ENCODE measurements around the gene RNF224.

The RNF224 gene

GRCh38 chr9:137215196-137215986 lies 11.9 kb upstream of the RNF224 start:
- no peak for DNase-seq (ENCODE audit: low read depth, low spot score)

GRCh38 chr9:137216188-137216965 lies 10.9 kb upstream of the RNF224 start:
- DNase-seq (ENCODE audit: low read depth, low spot score) = no peak

GRCh38 chr9:137217276-137218211 lies 9.8 kb upstream of the RNF224 start:
- DNase-seq (ENCODE audit: low read depth, low spot score) = no peak

GRCh38 chr9:137218212-137218753 lies 9.0 kb upstream of the RNF224 start:
- no peak for DNase-seq (ENCODE audit: low read depth, low spot score)

GRCh38 chr9:137218754-137219271 lies 8.5 kb upstream of the RNF224 start:
- no peak for DNase-seq (ENCODE audit: low read depth, low spot score)

- no peak for DNase-seq (ENCODE audit: low read depth, low spot score)
Observed at GRCh38 chr9:137219757-137220316, 7.5 kb upstream of the RNF224 start.

GRCh38 chr9:137220317-137221094 lies 6.8 kb upstream of the RNF224 start:
- DNase-seq (ENCODE audit: low read depth, low spot score) = no peak

GRCh38 chr9:137221095-137221505 lies 6.2 kb upstream of the RNF224 start:
- DNase-seq (ENCODE audit: low read depth, low spot score) = no peak

- no peak for DNase-seq (ENCODE audit: low read depth, low spot score)
Observed at GRCh38 chr9:137221506-137222111, 5.7 kb upstream of the RNF224 start.

GRCh38 chr9:137222190-137223077 lies 4.9 kb upstream of the RNF224 start, which contains the start of gene RNF208:
TSS of gene RNF208 (minus strand) at chr9:137222240. CDS start at chr9:137221212, 1,028 bp downstream.
- no peak for DNase-seq (ENCODE audit: low read depth, low spot score)

- DNase-seq (ENCODE audit: low read depth, low spot score) = peak; percentile 91
Observed at GRCh38 chr9:137223078-137223970, 4.0 kb upstream of the RNF224 start.

- no peak for DNase-seq (ENCODE audit: low read depth, low spot score)
Observed at GRCh38 chr9:137224830-137225694, 2.2 kb upstream of the RNF224 start, which contains the start of gene CYSRT1. TSS of gene CYSRT1 (plus strand) at chr9:137225174. CDS start at chr9:137225622, 448 bp downstream.

GRCh38 chr9:137225699-137226331 lies 1.5 kb upstream of the RNF224 start:
- no peak for DNase-seq (ENCODE audit: low read depth, low spot score)

GRCh38 chr9:137226338-137227053 lies 806 bp upstream of the RNF224 start:
- no peak for DNase-seq (ENCODE audit: low read depth, low spot score)

GRCh38 chr9:137227853-137228505 lies 677 bp downstream of the RNF224 start:
- no peak for DNase-seq (ENCODE audit: low read depth, low spot score)
